Peyer's patch (tissue), 4 donors: Measurements from ENCODE around the gene FARP1.

Source experiments
- CTCF ChIP-seq, 6 experiments: fragments of 450-650 bp in 4 of 6; fragments of 200-600 bp in 2 of 6; sonication (generic) in 1 of 6; IDR thresholded peaks; one replicate each; pipeline ENCODE4 v1.5.1; 2017 to 2019; ENCODE audit warnings: antibody characterized with exemption in 6 of 6, mild to moderate bottlenecking in 3 of 6, moderate library complexity in 1 of 6
- POLR2A ChIP-seq, 2 donors: fragments of 450-650 bp; IDR thresholded peaks; one replicate each; pipeline ENCODE4 v1.5.1; 2017; ENCODE audit warnings: antibody characterized with exemption in 2 of 2, mild to moderate bottlenecking in 2 of 2, moderate library complexity in 2 of 2

GRCh38 chr13:98405690-98406344 lies 262.9 kb downstream of the FARP1 start:
- TF ChIP-seq POLR2A (IDR thresholded peaks at IDR 0.05) (no peak), CTCF (IDR thresholded peaks at IDR 0.05) (no peak)
